Inferior parietal cortex (tissue), 1 donor: ENCODE results near the gene GOT2.
"Not testable (repeated sequence)": the region's sequence is repeated elsewhere in the genome, so short reads cannot be mapped to it uniquely, and the experiment has no call there.

ENCODE experiments used
- DNase-seq: peaks from one replicate; pipeline ENCODE4 v3.0.0-alpha.2; 2016; ENCODE audit errors: extremely low spot score

Gene GOT2

GRCh38 chr16:58717994-58718393, 16.1 kb downstream of the GOT2 start:
- no peak for DNase-seq

GRCh38 chr16:58716468-58716867, 17.6 kb downstream of the GOT2 start:
- DNase-seq, result no peak

DNA sequence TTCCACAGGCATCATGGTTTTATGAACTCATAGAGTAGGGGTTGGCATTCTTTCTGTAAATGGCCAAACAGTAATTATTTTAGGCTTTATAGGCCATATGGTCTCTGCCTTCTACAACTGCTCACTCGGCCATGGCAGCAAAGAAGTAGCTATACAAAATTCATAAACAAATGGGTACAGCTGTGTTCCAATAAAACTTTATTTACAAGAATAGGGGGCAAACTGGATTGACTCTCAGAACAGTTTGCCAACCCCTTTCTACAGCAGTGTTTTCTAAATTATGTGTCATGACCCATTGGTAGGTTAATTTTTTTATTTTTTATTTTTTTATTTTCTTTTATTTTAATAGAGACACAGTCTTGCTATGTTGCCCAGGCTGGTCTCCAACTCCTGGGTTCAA, 20.4 kb downstream of the GOT2 start:
- no peak for DNase-seq

DNA sequence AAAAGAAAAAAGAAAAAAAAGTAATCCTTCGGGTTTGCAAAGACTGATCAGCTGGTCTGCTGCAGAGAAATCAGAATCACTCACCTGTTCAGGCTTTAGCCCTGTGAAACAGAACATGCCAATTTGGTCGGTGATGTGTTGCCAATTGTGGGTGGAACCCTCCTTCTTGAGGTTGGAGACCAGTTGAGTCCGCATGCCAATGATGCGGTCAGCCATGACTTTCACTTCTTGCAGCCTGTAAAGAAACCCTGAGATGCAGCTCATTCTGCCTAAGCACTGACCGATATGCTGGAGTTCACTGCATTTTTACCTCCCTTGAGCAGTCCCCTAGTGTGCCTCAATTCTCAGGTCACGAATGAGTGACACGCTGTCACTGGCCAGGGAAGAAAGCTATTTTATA, 24.8 kb downstream of the GOT2 start:
- DNase-seq, result no peak

GRCh38 chr16:58699151-58699550, 35.0 kb downstream of the GOT2 start:
- no peak for DNase-seq

- DNase-seq, result no peak
Measured at GRCh38 chr16:58695368-58695767, 38.7 kb downstream of the GOT2 start.

DNA sequence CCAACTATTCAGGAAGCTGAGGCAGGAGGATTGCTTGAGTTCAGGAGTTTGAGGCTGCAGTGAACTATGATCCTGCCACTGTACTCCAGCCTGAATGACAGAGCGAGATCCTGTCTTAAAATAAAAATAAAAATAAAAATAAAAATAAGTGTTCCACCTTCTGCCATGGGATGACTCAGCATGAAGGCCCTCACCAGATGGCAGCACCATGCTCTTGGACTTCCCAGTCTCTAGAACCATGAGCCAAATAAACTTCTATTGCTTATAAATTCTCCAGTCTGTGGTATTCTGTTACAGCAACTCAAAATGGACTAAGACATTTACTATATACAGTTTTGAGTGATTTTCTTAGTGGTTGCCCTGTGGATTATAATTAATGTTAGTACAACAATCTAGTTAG, 41.7 kb downstream of the GOT2 start:
- DNase-seq, result no peak

- DNase-seq, result not testable (repeated sequence)
Measured at GRCh38 chr16:58686985-58687706, 47.0 kb downstream of the GOT2 start.

DNA sequence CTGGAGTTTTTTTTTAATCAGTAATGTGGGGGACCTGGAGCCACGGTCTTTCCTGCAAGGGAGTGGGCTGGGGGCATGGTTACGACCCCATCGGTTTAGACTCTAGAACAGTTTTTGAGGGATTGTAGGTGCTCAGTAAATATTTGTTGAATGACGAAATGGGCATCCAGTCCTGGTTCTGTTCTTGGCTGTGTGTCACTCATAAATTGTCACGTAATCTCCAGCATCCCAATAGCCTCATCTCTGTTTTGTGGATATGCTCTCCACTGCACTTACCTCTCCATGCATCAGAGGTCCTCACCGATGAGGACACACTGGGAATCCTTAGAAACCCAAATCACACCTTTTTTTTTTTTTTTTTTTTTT, 49.0 kb downstream of the GOT2 start:
- no peak for DNase-seq

- peak; percentile 88 for DNase-seq
Measured at GRCh38 chr16:58684354-58685083, 49.6 kb downstream of the GOT2 start, which contains the start of gene SLC38A7. Gene SLC38A7, minus strand, starts transcription at chr16:58684770. Its CDS starts 4,644 bp downstream, at chr16:58680126.

DNA sequence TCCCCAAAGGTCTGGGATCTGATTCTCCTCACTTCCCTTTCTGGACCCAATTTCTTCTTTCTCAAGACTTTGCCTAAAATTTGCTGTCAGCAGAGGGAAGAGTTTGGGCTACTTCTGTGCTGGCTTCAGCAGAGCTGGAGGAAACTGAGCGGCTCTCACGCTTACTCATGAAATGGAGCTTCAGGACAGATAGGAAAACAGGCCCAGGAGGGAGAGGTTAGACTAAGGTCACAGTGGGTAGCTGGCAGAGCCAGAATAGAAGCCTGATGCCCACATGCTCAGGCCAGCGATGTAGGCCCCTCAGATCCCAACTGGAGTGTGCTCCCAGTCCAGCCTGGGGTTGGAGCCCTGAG, 50.1 kb downstream of the GOT2 start:
- DNase-seq, result no peak

- no peak for DNase-seq
Measured at GRCh38 chr16:58679763-58680162, 54.4 kb downstream of the GOT2 start.

GRCh38 chr16:58678716-58679115, 55.4 kb downstream of the GOT2 start:
- peak; percentile 67 for DNase-seq

DNA sequence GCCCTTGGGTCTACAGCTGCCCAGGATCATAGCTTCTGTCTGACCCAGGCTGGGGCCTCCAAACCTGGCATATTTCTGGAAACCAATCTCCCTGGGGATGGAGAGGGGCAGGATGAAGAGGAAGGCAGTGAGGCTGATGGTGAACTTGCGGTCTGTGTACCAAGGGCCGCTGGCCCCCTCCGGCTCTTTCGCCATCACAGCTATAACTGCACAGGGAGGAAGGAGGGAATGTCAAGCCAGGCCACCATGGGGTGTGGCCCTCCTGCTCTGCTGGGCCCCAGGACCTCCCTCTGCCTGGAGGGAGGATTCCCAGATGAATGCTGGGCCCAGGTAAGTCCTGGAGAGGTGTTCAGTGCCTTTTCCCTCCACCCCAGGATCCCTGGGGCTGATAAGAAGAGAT, 55.8 kb downstream of the GOT2 start:
- DNase-seq, result no peak

DNA sequence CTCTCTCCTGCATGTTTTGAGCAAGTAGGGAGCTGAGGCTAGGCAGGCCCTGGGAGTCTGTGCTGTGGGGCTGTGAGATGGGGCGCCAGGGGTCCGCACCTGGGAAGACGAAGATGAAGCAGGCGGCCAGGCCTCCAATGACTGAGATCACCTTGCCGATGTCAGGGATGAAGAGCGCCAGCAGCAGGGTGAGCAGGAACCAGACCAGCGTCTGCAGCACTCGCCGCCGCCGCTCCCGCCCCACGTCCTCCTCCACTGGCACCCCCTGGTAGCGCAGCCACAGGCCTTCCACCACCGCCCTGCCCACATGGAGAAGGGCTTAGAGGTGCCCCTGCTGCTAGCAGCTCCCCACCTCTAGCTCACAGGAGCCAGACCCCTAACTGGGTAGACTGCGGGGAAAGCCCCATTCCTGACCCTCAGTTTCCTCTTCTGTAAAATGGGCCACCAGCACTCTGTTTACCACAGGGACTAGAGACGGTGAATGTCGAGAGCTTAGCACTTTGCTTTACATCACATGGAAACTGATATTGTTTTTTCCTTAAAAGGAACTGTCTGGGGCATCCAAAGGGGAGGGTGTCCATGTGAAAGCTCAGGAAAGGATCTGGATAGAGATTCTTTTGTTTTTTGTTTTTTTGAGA, 63.1 kb downstream of the GOT2 start:
- DNase-seq, result no peak

DNA sequence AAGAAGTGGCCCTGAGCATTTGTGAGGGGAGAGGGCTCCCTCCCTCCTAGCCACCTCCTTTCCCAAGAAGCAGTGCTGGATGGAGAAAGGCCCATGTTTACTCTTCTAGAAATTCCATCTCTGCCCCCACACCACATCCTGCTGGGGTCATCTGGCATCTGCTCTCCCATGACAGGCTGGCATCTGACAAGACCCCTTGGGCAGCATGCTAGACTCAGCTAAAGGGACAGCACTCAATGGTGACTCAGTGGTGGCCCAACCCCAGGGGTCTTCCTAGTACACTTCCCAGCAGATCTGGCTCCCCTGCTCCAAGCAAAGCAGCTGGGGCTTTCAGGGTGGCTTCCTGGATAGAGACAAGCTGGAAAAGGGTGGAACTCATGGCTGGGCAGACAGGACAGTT, 63.9 kb downstream of the GOT2 start:
- DNase-seq, result no peak

DNA sequence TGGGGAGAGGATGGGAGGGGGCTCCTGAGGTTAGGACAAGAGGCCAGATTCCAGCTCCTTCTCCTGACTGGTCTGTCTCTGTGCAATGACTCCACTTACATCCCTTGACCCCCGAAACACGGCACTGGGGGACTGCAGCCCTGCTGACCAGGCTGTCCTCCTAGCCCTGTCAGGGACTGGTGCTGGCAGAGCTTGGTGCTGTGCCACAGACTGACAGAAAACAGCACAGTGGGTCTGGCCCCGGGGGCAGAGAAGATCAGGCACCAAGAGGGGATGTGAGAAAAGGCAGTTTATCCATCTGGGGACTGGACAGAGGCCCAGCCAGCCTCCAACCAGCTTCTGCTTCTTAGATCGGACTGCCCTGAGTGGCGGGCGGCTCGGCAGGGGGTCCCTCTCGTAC, 68.9 kb downstream of the GOT2 start:
- no peak for DNase-seq

DNA sequence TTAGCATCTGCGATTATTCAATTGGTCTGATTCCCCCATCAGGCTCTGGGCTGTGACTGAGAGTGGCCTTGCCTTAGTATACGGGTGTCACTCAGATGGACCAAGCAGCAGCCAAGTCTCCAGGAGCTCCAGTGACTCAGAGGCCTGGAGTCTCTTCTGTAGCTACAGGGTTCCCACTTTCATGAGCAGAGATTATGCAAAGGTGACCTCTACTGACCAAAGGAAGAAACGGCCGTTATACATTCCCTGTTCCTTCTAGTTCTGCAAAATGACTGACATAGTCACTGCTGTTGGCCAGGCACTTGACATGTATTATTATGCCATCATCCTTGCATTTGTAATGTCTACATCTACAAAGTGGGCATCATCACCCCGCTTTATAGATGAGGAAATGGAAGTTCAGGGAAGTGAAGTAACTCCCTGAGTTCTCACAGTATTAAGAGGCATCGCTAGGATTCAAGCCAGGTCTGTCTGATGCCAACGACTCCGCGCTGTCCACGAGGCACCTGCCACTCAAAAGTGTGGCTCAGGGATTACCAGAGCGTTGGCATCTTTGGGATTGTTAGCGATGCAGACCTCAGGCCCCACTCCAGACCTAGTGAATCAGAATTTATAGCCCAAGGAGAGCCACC, 72.8 kb downstream of the GOT2 start:
- peak; percentile 79 for DNase-seq

DNA sequence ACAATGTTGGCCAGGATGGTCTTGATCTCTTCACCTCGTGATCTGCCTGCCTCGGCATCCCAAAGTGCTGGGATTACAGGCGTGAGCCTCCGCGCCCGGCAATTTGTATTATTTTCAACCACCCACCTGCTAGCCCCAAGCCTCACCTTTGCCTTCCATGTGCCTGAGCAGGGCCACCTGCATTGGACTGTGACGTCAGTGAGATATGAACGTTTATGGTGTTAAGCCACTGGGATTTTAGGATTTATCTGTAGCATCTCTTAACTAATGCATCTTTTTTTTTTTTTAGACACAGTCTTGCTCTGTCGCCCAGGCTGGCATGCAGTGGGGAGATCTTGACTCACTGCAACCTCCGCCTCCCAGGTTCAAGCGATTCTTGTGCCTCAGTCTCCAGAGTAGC, 74.2 kb downstream of the GOT2 start:
- DNase-seq, result not testable (repeated sequence)

DNA sequence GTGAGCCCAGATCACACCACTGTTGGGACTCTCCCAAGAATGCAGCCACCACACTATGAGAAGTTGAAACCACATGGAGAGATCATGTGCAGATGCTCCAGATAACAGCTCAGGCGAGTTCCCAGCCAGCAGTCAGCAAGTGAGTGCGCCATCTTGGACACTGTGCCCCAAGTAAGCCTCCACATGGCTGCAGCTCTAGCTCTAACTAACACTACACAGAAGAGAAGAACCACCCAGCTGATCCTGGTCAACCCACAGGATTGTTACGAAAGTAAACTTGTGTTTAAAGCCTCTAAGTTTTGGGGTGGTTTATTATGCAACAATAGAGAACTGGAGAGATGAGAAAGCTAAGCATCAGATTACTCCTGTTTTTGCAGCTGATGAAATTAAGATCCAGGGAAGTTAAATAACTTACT, 75.3 kb downstream of the GOT2 start:
- no peak for DNase-seq
